GM18858 (cell line): ENCODE measurements around the gene RNF130.

ENCODE experiments used
- ATAC-seq: cut with Tn5 transposase; IDR thresholded peaks from one replicate; pipeline ENCODE4 v1.9.1; 2021; ENCODE audit not compliant: unreplicated experiment

The RNF130 gene

GRCh38 chr5:180060192-180060591, 11.4 kb downstream of the RNF130 start:
- ATAC-seq: no peak

GRCh38 chr5:180059326-180059725, 12.2 kb downstream of the RNF130 start:
- no peak for ATAC-seq

DNA sequence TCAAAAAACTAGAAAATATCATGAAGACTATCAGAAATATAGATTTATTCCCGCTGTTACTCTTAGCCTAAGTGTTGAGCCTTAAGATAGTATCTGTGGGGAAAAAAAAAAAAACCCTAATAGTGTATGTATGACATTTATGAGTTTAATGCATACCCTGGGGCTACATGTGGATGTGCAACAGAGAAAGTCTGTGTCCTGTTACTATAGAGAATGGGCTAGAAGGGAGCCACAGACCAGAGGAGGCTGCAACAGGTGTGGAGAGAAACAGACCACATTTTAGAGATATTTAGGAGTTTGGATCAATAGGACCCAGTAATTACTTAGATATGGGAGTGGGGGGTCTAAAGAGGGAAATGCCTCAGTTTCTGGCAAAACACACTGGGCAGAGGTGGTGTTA, 15.4 kb downstream of the RNF130 start:
- ATAC-seq: no peak

DNA sequence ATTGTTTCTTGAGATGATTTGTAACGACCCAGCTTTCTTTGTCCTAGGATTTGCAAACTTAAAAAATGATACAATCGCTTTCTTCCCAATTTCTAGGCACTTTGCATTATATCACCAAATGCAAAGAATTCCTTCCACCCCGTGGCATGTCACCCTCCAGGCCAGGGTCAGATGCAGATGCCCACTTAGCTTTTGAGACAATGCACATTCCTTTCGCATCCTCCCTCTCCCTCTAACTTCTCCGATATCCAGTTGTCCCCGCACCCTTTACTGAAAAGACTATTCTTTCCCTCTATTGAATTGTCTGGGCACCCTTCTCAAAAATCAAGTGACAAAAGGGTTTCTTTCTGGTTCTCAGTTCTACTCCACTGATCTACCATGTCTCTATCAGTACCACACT, 17.3 kb downstream of the RNF130 start:
- ATAC-seq: no peak

GRCh38 chr5:180053061-180053602, 18.4 kb downstream of the RNF130 start:
- ATAC-seq: no peak

- ATAC-seq: no peak
Measured at GRCh38 chr5:180052211-180052818, 19.2 kb downstream of the RNF130 start.

GRCh38 chr5:180050121-180050940, 21.2 kb downstream of the RNF130 start:
- no peak for ATAC-seq

- ATAC-seq: no peak
Measured at GRCh38 chr5:180049185-180049548, 22.4 kb downstream of the RNF130 start.

- ATAC-seq: no peak
Measured at GRCh38 chr5:180047667-180048066, 23.9 kb downstream of the RNF130 start.

DNA sequence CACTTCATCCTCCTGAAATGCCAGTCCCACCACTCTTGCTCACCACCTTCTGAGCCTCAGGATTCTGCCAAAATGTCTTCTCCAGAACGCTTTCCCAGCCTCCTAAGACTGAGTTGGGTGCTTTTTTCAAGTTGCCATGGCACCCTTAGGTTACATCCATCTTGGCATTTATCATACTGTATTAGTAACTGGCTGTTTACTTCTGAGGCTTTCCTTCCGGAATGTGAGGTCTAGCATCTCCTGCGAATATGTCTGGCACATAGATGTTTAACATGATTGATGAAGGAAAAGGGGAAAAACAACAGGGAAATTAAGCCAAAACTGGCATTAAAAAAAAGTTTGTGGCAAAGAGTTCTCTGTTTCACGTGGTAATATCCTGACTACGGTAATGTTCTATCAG, 24.9 kb downstream of the RNF130 start:
- ATAC-seq: no peak

DNA sequence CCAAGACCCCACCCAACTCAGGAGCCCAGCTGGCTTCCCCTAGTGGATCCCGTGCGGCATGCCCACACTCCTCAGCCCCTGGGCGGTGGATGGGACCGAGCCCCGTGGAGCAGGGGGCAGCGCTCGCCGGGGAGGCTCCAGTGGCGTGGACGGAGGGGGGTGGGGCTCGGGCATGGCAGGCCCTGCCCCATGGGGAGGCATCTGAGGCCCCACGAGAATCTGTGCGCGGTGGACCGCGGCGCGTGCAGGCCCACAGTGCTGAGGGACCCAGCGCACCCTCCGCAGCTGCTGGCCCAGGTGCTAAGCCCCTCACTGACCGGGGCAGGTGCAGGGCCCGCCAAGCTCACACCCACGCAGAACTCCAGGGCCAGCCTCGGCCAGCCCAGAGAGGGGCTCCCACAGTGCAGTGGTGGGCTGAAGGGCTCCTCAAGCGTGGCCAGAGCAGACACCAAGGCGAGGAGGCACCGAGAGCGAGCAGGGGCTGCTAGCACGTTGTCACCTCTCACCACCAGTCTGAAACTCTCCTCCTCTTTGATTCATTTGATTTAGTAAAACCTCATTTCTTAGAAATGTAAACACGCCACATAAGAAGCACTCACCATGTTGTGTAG, 25.6 kb downstream of the RNF130 start:
- no peak for ATAC-seq

- no peak for ATAC-seq
Measured at GRCh38 chr5:180043377-180043776, 28.2 kb downstream of the RNF130 start.

- no peak for ATAC-seq
Measured at GRCh38 chr5:180041301-180042274, 30.0 kb downstream of the RNF130 start.

GRCh38 chr5:180040287-180041214, 31.0 kb downstream of the RNF130 start:
- ATAC-seq: no peak

GRCh38 chr5:180035206-180035931, 36.2 kb downstream of the RNF130 start:
- no peak for ATAC-seq

GRCh38 chr5:180034564-180034963, 37.0 kb downstream of the RNF130 start:
- no peak for ATAC-seq

GRCh38 chr5:180027459-180028089, 44.0 kb downstream of the RNF130 start:
- no peak for ATAC-seq

DNA sequence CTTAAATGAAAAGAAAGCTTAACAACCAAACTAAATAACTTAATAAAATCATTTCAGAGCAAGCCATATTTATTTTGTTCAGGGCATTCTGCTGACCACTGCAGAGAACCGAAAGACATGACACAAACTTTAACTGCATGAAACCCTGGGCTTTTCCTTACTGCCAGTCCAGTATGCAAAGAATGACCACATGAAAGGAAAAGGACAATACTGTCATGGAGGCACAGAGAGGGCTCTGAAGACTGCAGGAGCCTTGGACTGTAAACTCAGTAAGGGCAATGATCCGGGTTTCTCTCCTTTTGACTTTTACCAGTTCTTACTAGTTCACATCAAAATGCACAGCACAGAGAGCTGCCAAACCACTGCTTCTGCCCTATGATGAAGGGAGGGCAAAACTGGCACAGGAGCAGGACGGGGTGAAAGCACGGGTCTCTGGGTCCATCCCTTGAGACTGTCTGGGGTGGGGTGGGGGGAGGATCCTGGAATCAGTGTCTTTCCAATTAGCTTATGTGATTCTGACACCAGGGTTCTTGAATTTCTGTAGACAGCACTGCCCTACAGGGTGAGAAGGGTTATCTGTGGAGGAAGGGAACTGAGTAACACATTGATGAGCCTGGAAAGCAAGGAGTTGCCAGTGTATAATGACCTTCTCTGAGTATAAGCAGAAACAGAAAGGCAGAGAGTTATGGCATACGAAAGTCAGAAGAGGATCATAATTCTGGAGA, 44.7 kb downstream of the RNF130 start:
- no peak for ATAC-seq
